HL-60/S4 treated with retinoic acid at 250 ng/mL for 4 days and 3 days (cell line): Measurements from ENCODE around the gene UBXN10.

ENCODE experiments used
- in situ Hi-C: fragments of 300-500 bp; cut with MboI; formaldehyde crosslinking; loops from 2 replicates; pipeline ENCODE4 v1.7.0; 2022; ENCODE audit warnings: low sequenced_read_pairs

The UBXN10 gene

GRCh38 chr1:20182415-20182814 is 3.5 kb upstream of the UBXN10 start:
- in situ Hi-C loops, result no loop called here

- in situ Hi-C loops, result no loop called here
These were observed 2.9 kb upstream of the UBXN10 start for GRCh38 chr1:20183035-20183434.

GRCh38 chr1:20183616-20184271 is 2.2 kb upstream of the UBXN10 start:
- in situ Hi-C loops, result no loop called here

- in situ Hi-C loops, result no loop called here
These were observed 1.4 kb upstream of the UBXN10 start for GRCh38 chr1:20184481-20184900.

GRCh38 chr1:20184997-20185833 is 681 bp upstream of the UBXN10 start:
- in situ Hi-C loops, result no loop called here

- in situ Hi-C loops, result no loop called here
These were observed 1.4 kb downstream of the UBXN10 start for GRCh38 chr1:20187103-20187812.

GRCh38 chr1:20187813-20188454 is 2.0 kb downstream of the UBXN10 start:
- in situ Hi-C loops, result no loop called here

GRCh38 chr1:20188455-20188817 is 2.5 kb downstream of the UBXN10 start:
- in situ Hi-C loops, result no loop called here

- in situ Hi-C loops, result no loop called here
These were observed 3.8 kb downstream of the UBXN10 start for GRCh38 chr1:20189664-20190063.

GRCh38 chr1:20190256-20191160 is 4.6 kb downstream of the UBXN10 start:
- in situ Hi-C loops, result no loop called here

- in situ Hi-C loops, result no loop called here
These were observed 5.5 kb downstream of the UBXN10 start for GRCh38 chr1:20191266-20191825.

- in situ Hi-C loops, result no loop called here
These were observed 6.5 kb downstream of the UBXN10 start for GRCh38 chr1:20192364-20192763.

- in situ Hi-C loops, result no loop called here
These were observed 7.0 kb downstream of the UBXN10 start for GRCh38 chr1:20192871-20193411.

- in situ Hi-C loops, result no loop called here
These were observed 8.3 kb downstream of the UBXN10 start for GRCh38 chr1:20194224-20194623.

GRCh38 chr1:20194757-20195461 is 9.0 kb downstream of the UBXN10 start:
- in situ Hi-C loops, result no loop called here

GRCh38 chr1:20195462-20195780 is 9.5 kb downstream of the UBXN10 start:
- in situ Hi-C loops, result no loop called here

GRCh38 chr1:20197329-20197791 is 11.5 kb downstream of the UBXN10 start:
- in situ Hi-C loops, result no loop called here

GRCh38 chr1:20198296-20198695 is 12.4 kb downstream of the UBXN10 start:
- in situ Hi-C loops, result no loop called here

GRCh38 chr1:20198918-20199317 is 13.0 kb downstream of the UBXN10 start:
- in situ Hi-C loops, result no loop called here
